ENCODE data around the gene MSMB. TPM values are rescaled to one million over a fixed set of nuclear protein-coding genes. Genes with fewer than 3 reads are reported as not detected.
"Not testable (repeated sequence)": the region's sequence is repeated elsewhere in the genome, so short reads cannot be mapped to it uniquely, and the experiment has no call there.

Gene MSMB
- polyA plus RNA-seq, 1 of the 3 experiments (the other 2 are of a cell fraction) = not detected

DNA sequence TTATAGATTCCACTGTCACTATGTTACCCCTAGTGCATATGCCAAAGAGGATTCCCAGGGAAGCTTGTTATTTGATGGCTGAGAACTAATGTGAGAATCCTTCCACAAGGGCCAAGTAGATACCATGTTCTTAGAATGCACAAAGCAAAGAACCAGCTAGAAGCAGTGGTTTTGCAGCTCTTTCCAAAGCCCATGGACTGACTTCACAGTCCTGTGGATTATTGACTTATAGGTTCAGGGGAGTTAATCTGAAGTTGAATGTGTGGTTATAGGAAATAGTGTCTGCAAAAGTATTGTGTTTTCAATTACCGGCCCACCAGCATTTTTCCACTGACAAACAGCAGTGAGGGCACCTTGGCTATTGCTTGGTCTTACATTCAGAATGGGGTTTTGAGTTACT lies 45.5 kb downstream of the MSMB start (continued):
- TF ChIP-seq, protein P1, sequence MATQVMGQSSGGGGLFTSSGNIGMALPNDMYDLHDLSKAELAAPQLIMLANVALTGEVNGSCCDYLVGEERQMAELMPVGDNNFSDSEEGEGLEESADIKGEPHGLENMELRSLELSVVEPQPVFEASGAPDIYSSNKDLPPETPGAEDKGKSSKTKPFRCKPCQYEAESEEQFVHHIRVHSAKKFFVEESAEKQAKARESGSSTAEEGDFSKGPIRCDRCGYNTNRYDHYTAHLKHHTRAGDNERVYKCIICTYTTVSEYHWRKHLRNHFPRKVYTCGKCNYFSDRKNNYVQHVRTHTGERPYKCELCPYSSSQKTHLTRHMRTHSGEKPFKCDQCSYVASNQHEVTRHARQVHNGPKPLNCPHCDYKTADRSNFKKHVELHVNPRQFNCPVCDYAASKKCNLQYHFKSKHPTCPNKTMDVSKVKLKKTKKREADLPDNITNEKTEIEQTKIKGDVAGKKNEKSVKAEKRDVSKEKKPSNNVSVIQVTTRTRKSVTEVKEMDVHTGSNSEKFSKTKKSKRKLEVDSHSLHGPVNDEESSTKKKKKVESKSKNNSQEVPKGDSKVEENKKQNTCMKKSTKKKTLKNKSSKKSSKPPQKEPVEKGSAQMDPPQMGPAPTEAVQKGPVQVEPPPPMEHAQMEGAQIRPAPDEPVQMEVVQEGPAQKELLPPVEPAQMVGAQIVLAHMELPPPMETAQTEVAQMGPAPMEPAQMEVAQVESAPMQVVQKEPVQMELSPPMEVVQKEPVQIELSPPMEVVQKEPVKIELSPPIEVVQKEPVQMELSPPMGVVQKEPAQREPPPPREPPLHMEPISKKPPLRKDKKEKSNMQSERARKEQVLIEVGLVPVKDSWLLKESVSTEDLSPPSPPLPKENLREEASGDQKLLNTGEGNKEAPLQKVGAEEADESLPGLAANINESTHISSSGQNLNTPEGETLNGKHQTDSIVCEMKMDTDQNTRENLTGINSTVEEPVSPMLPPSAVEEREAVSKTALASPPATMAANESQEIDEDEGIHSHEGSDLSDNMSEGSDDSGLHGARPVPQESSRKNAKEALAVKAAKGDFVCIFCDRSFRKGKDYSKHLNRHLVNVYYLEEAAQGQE (IDR thresholded peaks at IDR 0.05; ENCODE audit: low read depth, low read length) = no peak
- no peak for TF ChIP-seq FOXM1 (IDR thresholded peaks at IDR 0.05; ENCODE audit: low read depth)
- no peak for TF ChIP-seq NFIC (IDR thresholded peaks at IDR 0.05; ENCODE audit: borderline replicate concordance)
- TF ChIP-seq SIN3A (IDR thresholded peaks at IDR 0.05; ENCODE audit: borderline replicate concordance, low read depth, low read length) = no peak
- TF ChIP-seq, protein P2, sequence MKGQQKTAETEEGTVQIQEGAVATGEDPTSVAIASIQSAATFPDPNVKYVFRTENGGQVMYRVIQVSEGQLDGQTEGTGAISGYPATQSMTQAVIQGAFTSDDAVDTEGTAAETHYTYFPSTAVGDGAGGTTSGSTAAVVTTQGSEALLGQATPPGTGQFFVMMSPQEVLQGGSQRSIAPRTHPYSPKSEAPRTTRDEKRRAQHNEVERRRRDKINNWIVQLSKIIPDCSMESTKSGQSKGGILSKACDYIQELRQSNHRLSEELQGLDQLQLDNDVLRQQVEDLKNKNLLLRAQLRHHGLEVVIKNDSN (IDR thresholded peaks at IDR 0.05; ENCODE audit: borderline replicate concordance, low read depth) = no peak

DNA sequence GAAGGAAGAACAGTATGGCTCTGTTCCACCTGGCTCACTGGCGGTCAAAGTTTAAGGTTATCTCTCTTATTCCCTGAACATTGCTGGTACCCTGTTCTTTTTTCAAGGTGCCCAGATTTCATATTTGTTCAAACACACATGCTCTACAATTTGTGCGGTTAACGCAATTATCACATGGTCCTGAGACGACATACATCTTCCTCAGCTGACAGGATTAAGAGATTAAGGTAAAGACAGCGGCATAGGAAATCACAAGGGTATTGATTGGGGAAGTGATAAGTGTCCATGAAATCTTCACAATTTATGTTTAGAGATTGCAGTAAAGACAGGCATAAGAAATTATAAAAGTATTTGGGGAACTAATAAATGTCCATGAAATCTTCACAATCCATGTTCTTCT lies 46.1 kb downstream of the MSMB start:
- H2AFZ ChIP-seq (ENCODE audit: low read depth); H3K4me2 ChIP-seq; H4K20me1 ChIP-seq (ENCODE audit: insufficient read depth); H3K4me3 ChIP-seq (ENCODE audit: low read depth in 2 of 2, low read length in 1 of 2); H3K27me3 ChIP-seq (ENCODE audit: insufficient read depth); H3K4me1 ChIP-seq (ENCODE audit: control insufficient read depth in 1 of 2, insufficient read depth in 2 of 2, low read depth in 1 of 2, low read length in 1 of 2); DNase-seq; H3K27ac ChIP-seq (ENCODE audit: low read depth in 2 of 2, low read length in 1 of 2); H3K9me2 ChIP-seq; H3K9ac ChIP-seq; H3K9me3 ChIP-seq; POLR2A ChIA-PET: not testable (repeated sequence)
- H3K79me2 ChIP-seq (ENCODE audit: insufficient read depth) = peaks cover 21% of the 10 kb centered on the region
- H3F3A ChIP-seq (replicated peaks; ENCODE audit: insufficient read depth) = peaks cover 22% of the 10 kb centered on the region
- H3K36me3 ChIP-seq (replicated peaks in 1 of 2; ENCODE audit: control insufficient read depth in 1 of 2, insufficient read depth in 2 of 2, low read length in 1 of 2) = peaks cover 45 to 64% of the 10 kb centered on the region in 2 experiments
- CTCF ChIA-PET = interaction anchor here (2.1 kb wide), 1 partner anchor 29 kb away, joined by 6 read pairs; no protein-coding TSS in a partner anchor
- WGBS (ENCODE audit: low lambda C conversion rate) = 99% methylated on average over 5 of the region's 5 CpGs

DNA sequence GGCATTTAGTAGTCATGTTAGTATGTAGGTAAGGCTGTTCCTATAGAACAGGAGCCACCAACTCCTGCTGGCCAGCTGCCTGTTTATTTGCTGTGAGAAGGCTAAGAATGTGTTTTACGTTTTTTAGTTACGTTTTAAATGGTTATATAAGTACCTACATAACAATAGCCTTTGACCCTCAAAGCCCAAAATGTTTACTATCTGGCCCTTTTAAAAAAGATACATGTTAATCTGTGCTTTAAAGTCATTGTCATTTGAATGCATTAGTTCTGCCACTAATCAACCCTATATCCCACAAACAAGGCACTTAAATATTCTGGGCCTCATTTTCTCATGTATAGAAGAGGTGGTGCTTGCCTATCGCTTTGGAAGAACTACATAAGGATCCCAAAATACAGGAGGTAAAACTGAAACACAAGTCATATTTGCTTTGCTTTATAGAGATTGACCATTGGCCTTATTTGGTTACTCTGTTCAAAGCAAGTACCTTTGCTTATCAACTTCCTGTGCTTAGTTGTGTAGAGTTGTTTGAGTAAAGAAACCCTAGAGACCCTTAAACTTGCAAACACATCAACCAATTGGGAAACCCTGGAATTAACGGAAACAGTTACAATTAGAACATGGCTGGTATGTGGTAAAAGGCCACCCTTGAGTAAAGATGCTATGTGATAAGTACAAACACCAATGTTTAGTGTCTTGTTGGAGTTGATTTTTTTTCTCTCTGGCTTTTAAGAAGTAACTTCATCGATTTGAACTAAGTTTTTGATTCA lies 47.9 kb downstream of the MSMB start:
- no peak overlapping the region for H3K9ac ChIP-seq
- H3K4me1 ChIP-seq (ENCODE audit: control insufficient read depth in 1 of 2, insufficient read depth in 2 of 2, low read depth in 1 of 2, low read length in 1 of 2) = no peaks in the 10 kb centered on the region
- no peak for DNase-seq
- CTCF ChIA-PET = no interaction called here
- no peak for TF ChIP-seq MXI1 (IDR thresholded peaks at IDR 0.05; ENCODE audit: low read depth, low read length)
- TF ChIP-seq EZH2phosphoT487 (IDR thresholded peaks at IDR 0.05; ENCODE audit: borderline replicate concordance, low read depth) = no peak
- no peak for TF ChIP-seq TAF1 (IDR thresholded peaks at IDR 0.05; ENCODE audit: borderline replicate concordance, low read depth, low read length)
- no peak overlapping the region for H3K4me2 ChIP-seq
- no peaks in the 10 kb centered on the region for H3K27me3 ChIP-seq (ENCODE audit: insufficient read depth)
- H3K79me2 ChIP-seq (ENCODE audit: insufficient read depth) = peaks cover 29% of the 10 kb centered on the region
- H3K9me2 ChIP-seq = no peaks in the 10 kb centered on the region
- no peak overlapping the region for H3K27ac ChIP-seq (ENCODE audit: low read depth in 2 of 2, low read length in 1 of 2)
- H3K4me3 ChIP-seq (ENCODE audit: low read depth in 2 of 2, low read length in 1 of 2) = no peak overlapping the region
- no peak overlapping the region for H2AFZ ChIP-seq (ENCODE audit: low read depth)
- POLR2A ChIA-PET = no interaction called here
- 97% methylated on average over 5 of the region's 5 CpGs for WGBS (ENCODE audit: low lambda C conversion rate)
- H3K36me3 ChIP-seq (replicated peaks in 1 of 2; ENCODE audit: control insufficient read depth in 1 of 2, insufficient read depth in 2 of 2, low read length in 1 of 2) = peaks cover 35 to 56% of the 10 kb centered on the region in 2 experiments
- H3K9me3 ChIP-seq = no peaks in the 10 kb centered on the region
- H4K20me1 ChIP-seq (ENCODE audit: insufficient read depth) = peaks cover 4% of the 10 kb centered on the region; the same call in 1 of the 2 replicates
- peaks cover 15% of the 10 kb centered on the region for H3F3A ChIP-seq (replicated peaks; ENCODE audit: insufficient read depth)
